Endothelial cell of umbilical vein (primary cell): ENCODE measurements around the gene RAB17. TPM values are rescaled to one million over a fixed set of nuclear protein-coding genes. Genes with fewer than 3 reads are reported as not detected.

Experiments
- BruUV-seq: library from RNA; stranded (reverse); fragments of 400-500 nt; replicated peaks from 2 replicates; lab custom pipeline; 2021; lab: Mats Ljungman, UMichigan
- CTCF ChIA-PET: fragments of 300-600, 350-600 bp; sonication (Branson Sonifier 250); formaldehyde crosslinking; loops from one replicate; lab custom pipeline; 2021; ENCODE audit warnings: antibody characterized with exemption, inconsistent platforms; lab: Charles Lee
- POLR2A ChIA-PET: fragments of 300-600, 350-600 bp; sonication (Branson Sonifier 250); formaldehyde crosslinking; loops from one replicate; lab custom pipeline; 2021; ENCODE audit warnings: antibody characterized with exemption, inconsistent platforms; lab: Charles Lee
- DNase-seq: peaks from one replicate; pipeline ENCODE4 v3.0.0-alpha.2; 2011; ENCODE audit warnings: low read depth, low spot score
- FAIRE-seq: peaks from 2 replicates; lab custom pipeline; 2011; peaks lifted over from hg19 to GRCh38; lab: Jason Lieb, UNC
- H2AFZ ChIP-seq: 2 replicates; pipeline ENCODE4 v1.6.0; 2012; ENCODE audit warnings: low read depth, low read length, control low read depth, inconsistent platforms
- H3K27ac ChIP-seq: 2 replicates; pipeline ENCODE4 v1.5.1; 2011; ENCODE audit warnings: low read depth, mild to moderate bottlenecking, control low read depth, low read length, moderate library complexity; ENCODE audit not compliant: insufficient read depth
- H3K27me3 ChIP-seq, 2 experiments: 2 replicates each; pipeline versions ENCODE4 v1.6.0 to v1.6.1; 2011; ENCODE audit warnings: low read length in 2 of 2, mixed read lengths in 1 of 2; ENCODE audit not compliant: control insufficient read depth in 2 of 2, insufficient read depth in 2 of 2
- H3K36me3 ChIP-seq, 2 experiments: 2 replicates in 1 of 2; 3 replicates in 1 of 2; pipeline ENCODE4 v1.5.1; 2011; ENCODE audit warnings: low read length in 2 of 2, mild to moderate bottlenecking in 1 of 2, moderate library complexity in 1 of 2; ENCODE audit not compliant: control insufficient read depth in 2 of 2, insufficient read depth in 2 of 2; ENCODE audit errors: extremely low read depth in 1 of 2
- H3K4me1 ChIP-seq: 3 replicates; pipeline ENCODE4 v1.5.1; 2011; ENCODE audit warnings: mild to moderate bottlenecking, low read length; ENCODE audit not compliant: control insufficient read depth, insufficient read depth; ENCODE audit errors: extremely low read depth
- H3K4me2 ChIP-seq: 2 replicates; pipeline ENCODE4 v1.6.1; 2011; ENCODE audit warnings: low read length, control low read depth, mixed read lengths; ENCODE audit not compliant: insufficient read depth
- H3K4me3 ChIP-seq, 3 experiments: fragments of 200-600 bp in 1 of 3; sonication (generic), shearing (Covaris generic) in 1 of 3; replicated peaks in 1 of 3; 2 replicates each; pipeline ENCODE4 v1.5.1; 2011 to 2016; ENCODE audit warnings: control low read depth in 3 of 3, low read length in 3 of 3, mild to moderate bottlenecking in 2 of 3, inconsistent platforms in 1 of 3, low read depth in 1 of 3, moderate library complexity in 1 of 3; ENCODE audit not compliant: insufficient read depth in 1 of 3
- H3K79me2 ChIP-seq: 2 replicates; pipeline ENCODE4 v1.6.0; 2012; ENCODE audit warnings: low read length, inconsistent platforms; ENCODE audit not compliant: control insufficient read depth, insufficient read depth
- H3K9ac ChIP-seq: replicated peaks from 2 replicates; pipeline ENCODE3; 2011; ENCODE audit warnings: low read length, control low read depth; ENCODE audit not compliant: insufficient read depth; ENCODE audit errors: extremely low read depth
- H3K9me1 ChIP-seq: replicated peaks from 3 replicates; pipeline ENCODE4 v1.6.0; 2011; ENCODE audit warnings: mild to moderate bottlenecking, low read length; ENCODE audit not compliant: control insufficient read depth, insufficient read depth; ENCODE audit errors: extremely low read depth
- H3K9me3 ChIP-seq: replicated peaks from 2 replicates; pipeline ENCODE4 v1.5.1; 2012; ENCODE audit warnings: low read length, inconsistent platforms; ENCODE audit not compliant: control insufficient read depth, insufficient read depth
- H4K20me1 ChIP-seq: replicated peaks from 2 replicates; pipeline ENCODE3; 2011; ENCODE audit warnings: mild to moderate bottlenecking, low read length; ENCODE audit not compliant: control insufficient read depth, insufficient read depth; ENCODE audit errors: extremely low read depth
- CTCF ChIP-seq, 2 donors: IDR thresholded peaks; 1 replicate in 1 of 2; 2 replicates in 1 of 2; pipeline ENCODE4 v1.5.1; 2011; ENCODE audit warnings: low read length in 2 of 2, mild to moderate bottlenecking in 2 of 2, moderate library complexity in 2 of 2, control low read depth in 1 of 2, inconsistent platforms in 1 of 2, low read depth in 1 of 2; ENCODE audit not compliant: insufficient read depth in 1 of 2; ENCODE audit errors: extremely low read depth in 1 of 2
- EZH2 ChIP-seq: IDR thresholded peaks from 2 replicates; pipeline ENCODE4 v1.6.1; 2012; ENCODE audit warnings: borderline replicate concordance, low read depth, mild to moderate bottlenecking, moderate library complexity, low read length, inconsistent platforms; ENCODE audit not compliant: severe bottlenecking
- FOS ChIP-seq: IDR thresholded peaks from 2 replicates; pipeline ENCODE4 v1.6.1; 2011; ENCODE audit warnings: mild to moderate bottlenecking, low read length, moderate library complexity, borderline replicate concordance; ENCODE audit not compliant: insufficient read depth
- GATA2 ChIP-seq: IDR thresholded peaks from 2 replicates; pipeline ENCODE4 v1.7.0; 2011; ENCODE audit warnings: low read depth, mild to moderate bottlenecking, moderate library complexity, mixed read lengths, low read length; ENCODE audit not compliant: insufficient read length, insufficient read depth
- JUN ChIP-seq: IDR thresholded peaks from 2 replicates; pipeline ENCODE4 v1.6.1; 2011; ENCODE audit warnings: borderline replicate concordance, low read depth; ENCODE audit not compliant: insufficient read length, insufficient read depth
- MAX ChIP-seq: IDR thresholded peaks from 2 replicates; pipeline ENCODE4 v1.6.1; 2011; ENCODE audit not compliant: insufficient read depth, insufficient read length
- MYC ChIP-seq: IDR thresholded peaks from one replicate; pipeline ENCODE4 v1.6.1; 2011; ENCODE audit warnings: mild to moderate bottlenecking, low read depth, low read length
- POLR2A ChIP-seq: IDR thresholded peaks from 2 replicates; pipeline ENCODE4 v1.6.1; 2012; ENCODE audit warnings: low read depth, mild to moderate bottlenecking, control low read depth, low read length
- POLR2AphosphoS5 ChIP-seq: IDR thresholded peaks from 2 replicates; pipeline ENCODE4 v1.6.1; 2012; ENCODE audit warnings: low read depth, mild to moderate bottlenecking, control low read depth, low read length, moderate library complexity; ENCODE audit not compliant: insufficient read depth
- dilution Hi-C: fragments of 300-500 bp; cut with MboI; formaldehyde crosslinking; loops from one replicate; pipeline ENCODE4 v1.15.0; 2019; ENCODE audit warnings: low sequenced_read_pairs; ENCODE audit not compliant: extremely low pct_ligation_motif_present
- intact Hi-C: fragments of 100-400 bp; cut with micrococcal nuclease; formaldehyde crosslinking; loops from one replicate; pipeline ENCODE4 v1.10.0; 2022
- polyA plus RNA-seq, 4 experiments: library from polyadenylated mRNA; depleted of rRNA in 3 of 4; stranded (reverse) in 3 of 4; unstranded in 1 of 4; fragments of >200 nt; gene quantifications; 2 replicates each; pipeline versions ENCODE4 v1.2.1 to v1.2.3, GENCODE V29; 2011 to 2012; ENCODE audit warnings: missing spikeins in 1 of 4
- total RNA-seq: library from RNA; stranded (reverse); gene quantifications from 2 replicates; pipeline ENCODE4 v1.2.3, GENCODE V29; 2021

The RAB17 gene
- total and polyA plus RNA-seq, 2 donors (not counting 3 experiments of a cell fraction or from before 2014, with no cell fraction given) = 0.41 to 0.77 TPM

GRCh38 chr2:237533668-237534161 is 56.8 kb downstream of the RAB17 start:
- Histone ChIP-seq H3K9ac (no peak overlapping the region), H3K27ac (no peak overlapping the region), H3K36me3 (no peaks in the 10 kb centered on the region), H3K4me2 (no peak overlapping the region), H3K4me1 (peaks cover 2% of the 10 kb centered on the region), H3K9me3 (no peaks in the 10 kb centered on the region), H3K9me1 (no peaks in the 10 kb centered on the region), H3K4me3 (no peak overlapping the region), H3K27me3 (no peaks in the 10 kb centered on the region), H3K79me2 (no peaks in the 10 kb centered on the region), H2AFZ (no peak overlapping the region), H4K20me1 (no peaks in the 10 kb centered on the region)
- no peak for TF ChIP-seq JUN
- TF ChIP-seq MYC = no peak
- no peak for TF ChIP-seq POLR2AphosphoS5
- TF ChIP-seq CTCF (IDR thresholded peaks at IDR 0.05; ENCODE audit: extremely low read depth in 1 of 2, insufficient read depth in 1 of 2, low read depth in 1 of 2, low read length in 2 of 2) = no peak
- TF ChIP-seq MAX = no peak
- TF ChIP-seq GATA2 = no peak
- TF ChIP-seq FOS = no peak
- TF ChIP-seq POLR2A = no peak
- TF ChIP-seq EZH2 = no peak
- DNase-seq (no peak), FAIRE-seq (no peak)
- CTCF ChIA-PET = interaction anchor here (1.3 to 2.4 kb wide), 4 partner anchors 11 to 38 kb away, joined by 4 to 12 read pairs (median 7); no protein-coding TSS in a partner anchor
- intact Hi-C loops = no loop called here
- POLR2A ChIA-PET = no interaction called here
- dilution Hi-C loops = no loop called here
- BruUV-seq = no TSS peak
